Measurements from ENCODE around the gene GJB3.

DNA sequence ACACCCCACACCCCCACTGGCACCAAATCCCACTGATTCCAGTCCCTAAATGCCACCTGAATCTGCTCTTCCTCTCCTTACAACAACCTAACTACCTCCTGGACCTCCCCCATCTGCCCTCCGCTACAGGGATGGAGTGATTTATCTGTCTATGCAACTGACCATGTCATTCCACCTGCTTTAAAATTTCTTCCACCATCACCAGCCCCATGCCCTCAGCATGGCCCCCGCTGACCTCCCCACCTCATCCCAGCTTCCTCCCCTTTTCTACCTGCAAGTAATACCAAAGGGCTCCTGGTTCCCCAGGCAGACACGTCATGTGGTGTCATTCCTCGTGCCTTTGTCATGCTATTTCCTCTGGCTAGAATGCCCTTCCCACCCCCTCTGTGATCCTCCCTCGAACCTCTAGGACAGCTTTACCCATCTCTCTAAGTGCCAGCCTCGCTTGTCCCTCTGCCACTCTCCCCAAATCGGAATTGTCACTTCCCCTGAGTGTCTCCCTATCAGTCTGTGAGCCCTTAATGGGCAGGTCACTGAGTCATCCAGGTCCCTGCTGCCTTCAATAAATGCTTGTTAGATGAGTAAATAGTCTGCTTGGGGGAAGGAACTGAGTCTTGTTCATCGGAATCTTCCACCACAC lies 17.8 kb upstream of the GJB3 start:
- TF ChIP-seq, protein P1, sequence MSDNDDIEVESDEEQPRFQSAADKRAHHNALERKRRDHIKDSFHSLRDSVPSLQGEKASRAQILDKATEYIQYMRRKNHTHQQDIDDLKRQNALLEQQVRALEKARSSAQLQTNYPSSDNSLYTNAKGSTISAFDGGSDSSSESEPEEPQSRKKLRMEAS (IDR thresholded peaks at IDR 0.05; ENCODE audit: low read depth, low read length) = no peak
- no peak for TF ChIP-seq POLR2A (IDR thresholded peaks at IDR 0.05; ENCODE audit: extremely low read depth, insufficient read length)
- TF ChIP-seq, protein P2, sequence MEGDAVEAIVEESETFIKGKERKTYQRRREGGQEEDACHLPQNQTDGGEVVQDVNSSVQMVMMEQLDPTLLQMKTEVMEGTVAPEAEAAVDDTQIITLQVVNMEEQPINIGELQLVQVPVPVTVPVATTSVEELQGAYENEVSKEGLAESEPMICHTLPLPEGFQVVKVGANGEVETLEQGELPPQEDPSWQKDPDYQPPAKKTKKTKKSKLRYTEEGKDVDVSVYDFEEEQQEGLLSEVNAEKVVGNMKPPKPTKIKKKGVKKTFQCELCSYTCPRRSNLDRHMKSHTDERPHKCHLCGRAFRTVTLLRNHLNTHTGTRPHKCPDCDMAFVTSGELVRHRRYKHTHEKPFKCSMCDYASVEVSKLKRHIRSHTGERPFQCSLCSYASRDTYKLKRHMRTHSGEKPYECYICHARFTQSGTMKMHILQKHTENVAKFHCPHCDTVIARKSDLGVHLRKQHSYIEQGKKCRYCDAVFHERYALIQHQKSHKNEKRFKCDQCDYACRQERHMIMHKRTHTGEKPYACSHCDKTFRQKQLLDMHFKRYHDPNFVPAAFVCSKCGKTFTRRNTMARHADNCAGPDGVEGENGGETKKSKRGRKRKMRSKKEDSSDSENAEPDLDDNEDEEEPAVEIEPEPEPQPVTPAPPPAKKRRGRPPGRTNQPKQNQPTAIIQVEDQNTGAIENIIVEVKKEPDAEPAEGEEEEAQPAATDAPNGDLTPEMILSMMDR (IDR thresholded peaks at IDR 0.05; ENCODE audit: low read depth, low read length) = no peak

All from NB4 (cell line).